HL-60 (cell line): ENCODE results near the gene PDHX.

ENCODE experiments used
- GABPA ChIP-seq: IDR thresholded peaks from 2 replicates; pipeline ENCODE4 v1.6.1; 2012; ENCODE audit warnings: low read depth
- POLR2AphosphoS5 ChIP-seq: IDR thresholded peaks from 2 replicates; pipeline ENCODE4 v1.6.1; 2012; ENCODE audit warnings: low read depth
- TF ChIP-seq, protein P1 (sequence below): IDR thresholded peaks from one replicate; pipeline ENCODE4 v1.5.1; 2011; ENCODE audit warnings: low read length, control low read depth, inconsistent platforms; ENCODE audit not compliant: insufficient read depth
- TF ChIP-seq, protein P2 (sequence below): IDR thresholded peaks from 2 replicates; pipeline ENCODE4 v1.6.1; 2012; ENCODE audit warnings: low read depth; ENCODE audit not compliant: insufficient replicate concordance

GRCh38 chr11:35042224-35042623 lies 125.8 kb downstream of the PDHX start:
- no peak for TF ChIP-seq GABPA
- TF ChIP-seq, protein P1, sequence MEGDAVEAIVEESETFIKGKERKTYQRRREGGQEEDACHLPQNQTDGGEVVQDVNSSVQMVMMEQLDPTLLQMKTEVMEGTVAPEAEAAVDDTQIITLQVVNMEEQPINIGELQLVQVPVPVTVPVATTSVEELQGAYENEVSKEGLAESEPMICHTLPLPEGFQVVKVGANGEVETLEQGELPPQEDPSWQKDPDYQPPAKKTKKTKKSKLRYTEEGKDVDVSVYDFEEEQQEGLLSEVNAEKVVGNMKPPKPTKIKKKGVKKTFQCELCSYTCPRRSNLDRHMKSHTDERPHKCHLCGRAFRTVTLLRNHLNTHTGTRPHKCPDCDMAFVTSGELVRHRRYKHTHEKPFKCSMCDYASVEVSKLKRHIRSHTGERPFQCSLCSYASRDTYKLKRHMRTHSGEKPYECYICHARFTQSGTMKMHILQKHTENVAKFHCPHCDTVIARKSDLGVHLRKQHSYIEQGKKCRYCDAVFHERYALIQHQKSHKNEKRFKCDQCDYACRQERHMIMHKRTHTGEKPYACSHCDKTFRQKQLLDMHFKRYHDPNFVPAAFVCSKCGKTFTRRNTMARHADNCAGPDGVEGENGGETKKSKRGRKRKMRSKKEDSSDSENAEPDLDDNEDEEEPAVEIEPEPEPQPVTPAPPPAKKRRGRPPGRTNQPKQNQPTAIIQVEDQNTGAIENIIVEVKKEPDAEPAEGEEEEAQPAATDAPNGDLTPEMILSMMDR = no peak
- TF ChIP-seq, protein P2, sequence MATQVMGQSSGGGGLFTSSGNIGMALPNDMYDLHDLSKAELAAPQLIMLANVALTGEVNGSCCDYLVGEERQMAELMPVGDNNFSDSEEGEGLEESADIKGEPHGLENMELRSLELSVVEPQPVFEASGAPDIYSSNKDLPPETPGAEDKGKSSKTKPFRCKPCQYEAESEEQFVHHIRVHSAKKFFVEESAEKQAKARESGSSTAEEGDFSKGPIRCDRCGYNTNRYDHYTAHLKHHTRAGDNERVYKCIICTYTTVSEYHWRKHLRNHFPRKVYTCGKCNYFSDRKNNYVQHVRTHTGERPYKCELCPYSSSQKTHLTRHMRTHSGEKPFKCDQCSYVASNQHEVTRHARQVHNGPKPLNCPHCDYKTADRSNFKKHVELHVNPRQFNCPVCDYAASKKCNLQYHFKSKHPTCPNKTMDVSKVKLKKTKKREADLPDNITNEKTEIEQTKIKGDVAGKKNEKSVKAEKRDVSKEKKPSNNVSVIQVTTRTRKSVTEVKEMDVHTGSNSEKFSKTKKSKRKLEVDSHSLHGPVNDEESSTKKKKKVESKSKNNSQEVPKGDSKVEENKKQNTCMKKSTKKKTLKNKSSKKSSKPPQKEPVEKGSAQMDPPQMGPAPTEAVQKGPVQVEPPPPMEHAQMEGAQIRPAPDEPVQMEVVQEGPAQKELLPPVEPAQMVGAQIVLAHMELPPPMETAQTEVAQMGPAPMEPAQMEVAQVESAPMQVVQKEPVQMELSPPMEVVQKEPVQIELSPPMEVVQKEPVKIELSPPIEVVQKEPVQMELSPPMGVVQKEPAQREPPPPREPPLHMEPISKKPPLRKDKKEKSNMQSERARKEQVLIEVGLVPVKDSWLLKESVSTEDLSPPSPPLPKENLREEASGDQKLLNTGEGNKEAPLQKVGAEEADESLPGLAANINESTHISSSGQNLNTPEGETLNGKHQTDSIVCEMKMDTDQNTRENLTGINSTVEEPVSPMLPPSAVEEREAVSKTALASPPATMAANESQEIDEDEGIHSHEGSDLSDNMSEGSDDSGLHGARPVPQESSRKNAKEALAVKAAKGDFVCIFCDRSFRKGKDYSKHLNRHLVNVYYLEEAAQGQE = no peak
- TF ChIP-seq POLR2AphosphoS5 = no peak; the same call in 1 of the 2 replicates
